GM12873 (cell line): Measurements from ENCODE around the gene SLU7.

Source experiments
- TF ChIP-seq, protein P1 (sequence below): IDR thresholded peaks from 2 replicates; pipeline ENCODE4 v1.5.1; 2012; ENCODE audit warnings: low read depth, mild to moderate bottlenecking, moderate library complexity, low read length, control low read depth; ENCODE audit not compliant: insufficient read depth; ENCODE audit errors: missing control alignments

The SLU7 gene

DNA sequence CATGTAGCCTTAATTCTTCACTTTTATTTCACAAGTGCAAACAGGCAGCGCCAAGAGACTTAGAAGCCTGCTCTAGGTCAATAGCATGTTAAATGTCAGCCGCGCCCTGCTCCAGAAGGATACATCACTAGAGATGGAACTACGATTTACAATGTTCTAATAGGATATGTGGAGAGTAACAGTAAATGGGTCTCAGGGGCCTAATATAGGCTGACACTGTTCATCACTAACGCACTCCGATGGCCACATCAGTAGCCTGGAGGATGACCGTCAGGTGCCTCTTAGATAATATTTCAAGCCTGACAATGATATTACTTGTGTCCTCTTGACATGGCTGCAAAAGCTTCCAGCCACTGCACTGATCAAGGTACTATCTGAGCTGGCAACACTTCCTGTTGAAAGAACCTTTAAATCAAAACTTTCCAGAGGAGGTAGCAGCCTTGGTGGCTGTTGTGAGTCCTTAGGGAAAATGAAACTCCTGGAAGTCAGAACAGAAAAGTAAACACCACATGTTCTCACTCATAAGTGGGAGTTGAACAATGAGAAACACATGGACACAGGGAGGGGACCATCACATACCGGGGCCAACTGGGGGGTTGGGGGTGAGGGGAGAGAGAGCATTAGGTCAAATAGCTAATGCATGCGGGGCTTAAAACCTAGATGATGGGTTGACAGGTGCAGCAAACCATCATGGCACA, 37.7 kb upstream of the SLU7 start:
- TF ChIP-seq, protein P1, sequence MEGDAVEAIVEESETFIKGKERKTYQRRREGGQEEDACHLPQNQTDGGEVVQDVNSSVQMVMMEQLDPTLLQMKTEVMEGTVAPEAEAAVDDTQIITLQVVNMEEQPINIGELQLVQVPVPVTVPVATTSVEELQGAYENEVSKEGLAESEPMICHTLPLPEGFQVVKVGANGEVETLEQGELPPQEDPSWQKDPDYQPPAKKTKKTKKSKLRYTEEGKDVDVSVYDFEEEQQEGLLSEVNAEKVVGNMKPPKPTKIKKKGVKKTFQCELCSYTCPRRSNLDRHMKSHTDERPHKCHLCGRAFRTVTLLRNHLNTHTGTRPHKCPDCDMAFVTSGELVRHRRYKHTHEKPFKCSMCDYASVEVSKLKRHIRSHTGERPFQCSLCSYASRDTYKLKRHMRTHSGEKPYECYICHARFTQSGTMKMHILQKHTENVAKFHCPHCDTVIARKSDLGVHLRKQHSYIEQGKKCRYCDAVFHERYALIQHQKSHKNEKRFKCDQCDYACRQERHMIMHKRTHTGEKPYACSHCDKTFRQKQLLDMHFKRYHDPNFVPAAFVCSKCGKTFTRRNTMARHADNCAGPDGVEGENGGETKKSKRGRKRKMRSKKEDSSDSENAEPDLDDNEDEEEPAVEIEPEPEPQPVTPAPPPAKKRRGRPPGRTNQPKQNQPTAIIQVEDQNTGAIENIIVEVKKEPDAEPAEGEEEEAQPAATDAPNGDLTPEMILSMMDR, result no peak

DNA sequence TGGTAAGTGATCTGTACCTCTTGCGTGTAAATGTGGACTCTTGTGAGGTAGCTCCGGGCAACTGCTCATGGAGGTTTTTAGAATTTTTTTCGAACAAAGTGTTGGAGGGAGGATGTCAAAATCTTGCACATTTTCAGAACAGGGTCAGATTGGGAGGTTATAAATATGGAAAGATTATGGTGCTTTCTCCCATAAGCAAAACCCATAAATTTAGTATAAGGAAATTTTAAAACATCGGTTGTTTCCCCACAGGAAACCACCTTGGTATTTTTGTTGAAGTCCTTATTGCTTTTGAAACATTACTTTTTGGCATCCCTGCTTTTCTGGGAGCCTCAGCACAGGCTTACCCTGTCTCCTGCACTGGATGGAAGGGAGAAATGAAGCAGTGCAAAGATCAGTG, 36.7 kb upstream of the SLU7 start:
- TF ChIP-seq, protein P1, result no peak

DNA sequence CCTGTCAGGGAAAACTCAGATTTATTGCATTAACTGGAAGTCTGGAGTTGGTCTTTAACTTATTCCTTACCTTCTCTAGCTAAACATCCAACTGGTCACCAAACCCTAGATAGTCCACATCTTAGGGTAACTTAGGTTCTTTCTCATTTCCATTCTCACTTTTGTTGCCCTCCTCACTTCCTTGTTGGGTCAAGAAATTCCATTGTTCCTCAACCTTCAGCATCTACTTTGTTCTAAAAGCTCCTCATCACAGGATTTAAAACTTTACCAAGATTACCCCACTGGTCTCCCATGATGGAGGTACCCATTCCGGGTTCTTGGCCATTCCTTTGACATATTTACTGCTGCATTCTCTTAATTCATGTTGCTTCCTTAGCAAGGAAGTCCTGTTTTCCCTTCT, 34.9 kb upstream of the SLU7 start:
- TF ChIP-seq, protein P1, result no peak

DNA sequence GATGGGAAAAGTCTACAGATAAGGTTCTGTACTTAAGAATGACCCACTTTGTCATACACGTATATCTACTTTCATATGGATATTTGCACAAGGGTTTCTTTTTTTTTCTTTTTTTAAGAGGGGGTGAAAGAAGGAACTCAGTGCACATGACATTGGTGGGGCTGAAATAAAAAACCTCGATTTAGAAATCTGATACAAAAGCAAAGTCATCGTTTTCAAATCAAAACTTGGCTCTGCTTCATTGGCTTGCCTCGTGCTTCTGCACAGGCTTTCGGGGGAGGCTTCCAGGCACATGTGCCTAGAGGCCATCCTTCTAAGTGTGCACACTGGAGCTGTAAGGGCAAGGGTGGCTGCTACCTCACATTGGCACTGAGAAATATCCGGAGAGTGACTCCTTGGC, 33.9 kb upstream of the SLU7 start:
- TF ChIP-seq, protein P1, result no peak

DNA sequence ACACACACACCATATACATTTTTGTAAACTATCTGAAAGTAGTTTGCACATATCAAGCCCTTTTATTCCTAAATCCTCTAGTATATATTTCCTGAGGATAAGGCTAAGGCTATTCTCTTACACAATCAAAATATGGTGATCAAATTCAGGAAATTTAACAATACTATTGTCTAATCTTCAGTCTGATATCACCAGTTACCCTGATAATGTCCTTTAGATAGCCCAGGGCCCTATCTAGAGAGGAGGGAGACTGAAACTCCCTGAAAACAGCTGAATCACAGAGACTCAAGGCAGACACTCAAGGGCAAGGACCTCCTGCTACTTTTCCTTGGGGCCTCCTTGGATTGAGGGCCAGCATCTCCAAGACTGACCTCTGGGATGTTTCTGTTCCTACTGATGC, 33.2 kb upstream of the SLU7 start:
- TF ChIP-seq, protein P1, result no peak

DNA sequence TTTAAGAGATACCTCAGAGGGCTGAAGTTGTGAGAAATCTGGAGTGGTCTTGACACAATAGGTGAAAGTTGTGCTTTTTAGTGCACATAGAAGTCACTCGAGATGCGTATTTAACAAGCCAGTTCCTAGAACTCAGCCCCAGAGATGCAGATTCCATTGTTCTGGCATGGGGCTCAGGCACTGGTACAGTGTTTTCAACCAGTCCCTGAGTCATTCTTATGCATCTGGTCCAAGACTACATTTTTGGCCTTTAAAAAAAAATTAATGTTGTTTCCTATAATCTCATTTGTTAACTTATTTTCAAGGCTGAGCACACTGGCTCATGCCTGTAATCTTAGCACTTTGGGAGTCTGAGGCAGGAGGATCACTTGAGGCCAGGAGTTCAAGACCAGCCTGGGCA, 32.4 kb upstream of the SLU7 start:
- TF ChIP-seq, protein P1, result no peak

DNA sequence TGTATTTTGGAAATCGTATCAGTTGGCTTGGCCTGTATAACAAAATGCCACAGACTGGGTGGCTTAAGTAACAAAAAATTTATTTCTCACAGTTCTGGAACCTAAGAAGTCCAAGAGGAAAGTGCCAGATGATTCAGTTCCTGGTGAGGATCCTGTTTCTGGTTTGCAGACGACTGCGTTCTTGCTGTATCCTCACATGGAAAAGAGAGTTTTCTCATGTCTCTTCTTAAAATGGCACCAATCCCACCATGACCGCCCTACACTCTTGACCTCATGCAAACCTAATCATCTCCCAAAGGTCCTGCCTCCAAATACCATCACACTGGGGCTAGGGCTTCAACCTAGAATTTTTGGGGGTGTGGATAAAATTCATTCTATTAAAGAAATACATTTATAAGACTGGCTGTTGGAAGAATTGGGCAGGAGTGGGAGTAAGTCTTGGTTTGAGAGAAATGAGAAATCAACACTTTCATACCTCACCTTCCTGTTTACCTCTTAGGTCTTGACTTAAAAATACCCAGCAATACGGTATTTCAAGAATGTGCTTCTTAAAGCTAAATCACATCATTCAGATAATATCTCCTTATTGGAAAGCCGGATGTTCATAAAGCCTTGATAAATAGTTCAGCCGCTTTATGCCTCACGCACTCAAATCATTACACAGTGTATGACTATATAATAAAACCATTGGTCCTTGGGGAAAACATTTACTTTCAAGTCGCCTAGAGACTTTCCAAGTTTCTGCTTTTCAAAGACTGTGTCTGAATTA, 31.5 kb upstream of the SLU7 start:
- TF ChIP-seq, protein P1, result no peak
